Psoas muscle (tissue), 8 donors: ENCODE data around the gene CDH4. TPM values are rescaled to one million over a fixed set of nuclear protein-coding genes. Genes with fewer than 3 reads are reported as not detected.

Source experiments
- ATAC-seq, 4 donors: fragments of 200-7000 bp; cut with Tn5 transposase; one replicate each; pipeline ENCODE4 v1.9.1; 2020; ENCODE audit warnings: moderate library complexity in 3 of 4, mild to moderate bottlenecking in 2 of 4
- DNase-seq, 2 donors: peaks; one replicate each; pipeline ENCODE4 v3.0.0-alpha.2; 2020
- H3K27ac ChIP-seq: fragments of 200-600 bp; one replicate; pipeline ENCODE4 v1.8.0; 2022
- H3K27me3 ChIP-seq, 3 donors: fragments of 200-600 bp in 1 of 3; one replicate each; pipeline versions ENCODE4 v1.6.1 to v1.8.0; 2013 to 2022; ENCODE audit warnings: low read length in 2 of 3, mild to moderate bottlenecking in 2 of 3, moderate library complexity in 1 of 3; ENCODE audit not compliant: insufficient read depth in 3 of 3
- H3K36me3 ChIP-seq, 2 donors: fragments of 200-600 bp in 1 of 2; one replicate each; pipeline versions ENCODE4 v1.6.1 to v1.8.0; 2013 to 2022; ENCODE audit warnings: low read depth in 1 of 2, mild to moderate bottlenecking in 1 of 2, moderate library complexity in 1 of 2; ENCODE audit not compliant: insufficient read depth in 1 of 2
- H3K4me1 ChIP-seq: fragments of 200-600 bp; one replicate; pipeline ENCODE4 v1.8.0; 2022
- H3K4me3 ChIP-seq: fragments of 200-600 bp; one replicate; pipeline ENCODE4 v1.8.0; 2022; ENCODE audit warnings: mild to moderate bottlenecking
- H3K9me3 ChIP-seq: fragments of 200-600 bp; one replicate; pipeline ENCODE4 v1.8.0; 2022
- CTCF ChIP-seq: fragments of 200-600 bp; IDR thresholded peaks from one replicate; pipeline ENCODE4 v1.8.0; 2022; ENCODE audit warnings: antibody characterized with exemption
- WGBS, 3 donors: extraction: QIAGEN DNeasy Blood & Tissue Kit; methylation state at CpG; one replicate each; pipeline versions ENCODE4 v1.1.6 to v1.1.7; 2013; 5-methylcytosine and 5-hydroxymethylcytosine counted together
- intact Hi-C, 2 donors: fragments of 100-400 bp; cut with DNase I; formaldehyde crosslinking; loops; one replicate each; pipeline versions ENCODE4 v1.11.0 to v1.14.2; 2022
- polyA plus RNA-seq, 3 donors: library from polyadenylated mRNA; stranded (reverse); fragments of 200-250 nt; gene quantifications; one replicate each; pipeline ENCODE4 v1.2.3, GENCODE V29; 2013
- total RNA-seq, 4 donors: library from RNA; stranded (reverse); fragmentation: NEBNext Ultra II Directional in 2 of 4; extraction: Animal tissue kit (Norgen Biotek cat#: 25700) in 2 of 4; gene quantifications; one replicate each; pipeline versions ENCODE4 v1.2.1 to v1.2.4, GENCODE V29; 2021 to 2023
- donor health status: healthy with polysubstance abuse.
- donor health status: DM: no; HTN: no; CAD: no; lungs with moderate emphysema.
- donor health status: Bipolar disorder and iron deficiency.
- donor health status: healthy.
- donor health status: DM: yes; HTN: yes; CAD: no.
- donor health status: DM: no; HTN: no; CAD: no.
- donor health status: DM: no; HTN: no; CAD: no.
- donor health status: DM: yes; HTN: yes; CAD: no.

The CDH4 gene
- total and polyA plus RNA-seq, 7 donors = 0.26 to 1.0 (median 0.34) TPM

GRCh38 chr20:61733216-61733615, 481.2 kb downstream of the CDH4 start:
- intact Hi-C loops = no loop called here
- no peak for TF ChIP-seq CTCF
- no peak overlapping the region for H3K27ac ChIP-seq
- no peaks in the 10 kb centered on the region for H3K36me3 ChIP-seq
- no peak overlapping the region for H3K4me3 ChIP-seq
- H3K9me3 ChIP-seq = no peaks in the 10 kb centered on the region
- H3K4me1 ChIP-seq = no peaks in the 10 kb centered on the region
- no peak for ATAC-seq
- peaks cover 0 to 2% (median 0%) of the 10 kb centered on the region in 3 donors for H3K27me3 ChIP-seq
- WGBS, 3 donors = 79 to 83% (median 79%) methylated on average over 13 of the region's 13 CpGs
- DNase-seq = peak in 1 of 2 donors; percentile 25

- intact Hi-C loops = no loop called here
- Histone ChIP-seq H3K9me3 (no peaks in the 10 kb centered on the region), H3K36me3 (no peaks in the 10 kb centered on the region), H3K4me3 (no peak overlapping the region), H3K27ac (no peak overlapping the region), H3K4me1 (no peaks in the 10 kb centered on the region), H3K27me3 (peaks cover 0 to 2% (median 0%) of the 10 kb centered on the region in 3 donors)
- WGBS, 3 donors = 57 to 67% (median 67%) methylated on average over 28 of the region's 28 CpGs
- DNase-seq (peak in 1 of 2 donors; percentile 33), ATAC-seq (no peak)
- TF ChIP-seq CTCF = no peak
Measured at GRCh38 chr20:61733891-61734732, 482.1 kb downstream of the CDH4 start.

- intact Hi-C loops = no loop called here
- H3K36me3 ChIP-seq = no peaks in the 10 kb centered on the region
- H3K9me3 ChIP-seq = no peaks in the 10 kb centered on the region
- no peak for TF ChIP-seq CTCF
- DNase-seq (peak in 1 of 2 donors; percentile 8), ATAC-seq (no peak)
- no peaks in the 10 kb centered on the region for H3K4me1 ChIP-seq
- WGBS, 3 donors = 63 to 68% (median 67%) methylated on average over 26 of the region's 26 CpGs
- peaks cover 0 to 2% (median 0%) of the 10 kb centered on the region in 3 donors for H3K27me3 ChIP-seq
- H3K4me3 ChIP-seq = no peak overlapping the region
- no peak overlapping the region for H3K27ac ChIP-seq
Measured at GRCh38 chr20:61734733-61735502, 482.9 kb downstream of the CDH4 start.

- intact Hi-C loops = no loop called here
- no peak for TF ChIP-seq CTCF
- DNase-seq (peak in 1 of 2 donors; percentile 35), ATAC-seq (no peak)
- 65 to 74% (median 70%) methylated on average over 11 of the region's 11 CpGs for WGBS, 3 donors
- Histone ChIP-seq H3K27me3 (peaks cover 0 to 2% (median 0%) of the 10 kb centered on the region in 3 donors), H3K4me3 (no peak overlapping the region), H3K27ac (no peak overlapping the region), H3K36me3 (no peaks in the 10 kb centered on the region), H3K4me1 (no peaks in the 10 kb centered on the region), H3K9me3 (no peaks in the 10 kb centered on the region)
Measured at GRCh38 chr20:61735503-61735785, 483.4 kb downstream of the CDH4 start.
